Panc1 (cell line): ENCODE results near the gene BPGM. TPM values are rescaled to one million over a fixed set of nuclear protein-coding genes. Genes with fewer than 3 reads are reported as not detected.

Experiments used
- ATAC-seq: fragments of 200-7000 bp; cut with Tn5 transposase; 2 replicates; pipeline ENCODE4 v1.9.1; 2020; ENCODE audit warnings: mild to moderate bottlenecking, moderate library complexity
- BruUV-seq: library from RNA; stranded (reverse); fragments of 400-500 nt; replicated peaks from 2 replicates; lab custom pipeline; 2021; lab: Mats Ljungman, UMichigan
- CTCF ChIA-PET: fragments of 300-600 bp; sonication (Branson Sonifier 250); formaldehyde crosslinking; loops from one replicate; lab custom pipeline; 2022; ENCODE audit warnings: antibody characterized with exemption; lab: Charles Lee
- POLR2A ChIA-PET: fragments of 300-600 bp; sonication (Branson Sonifier 250); formaldehyde crosslinking; loops from one replicate; lab custom pipeline; 2022; ENCODE audit warnings: antibody characterized with exemption; lab: Charles Lee
- DNase-seq: peaks from one replicate; pipeline ENCODE4 v3.0.0-alpha.2; 2010; ENCODE audit warnings: low read depth, low spot score
- H3K27ac ChIP-seq: 2 replicates; pipeline ENCODE4 v1.5.1; 2011; ENCODE audit warnings: mild to moderate bottlenecking, low read length, inconsistent platforms
- H3K27me3 ChIP-seq: fragments of 200-500 bp; sonication (Bioruptor generic); 2 replicates; pipeline ENCODE4 v1.6.0; 2014; ENCODE audit warnings: low read length, inconsistent platforms; ENCODE audit not compliant: control insufficient read depth, insufficient read depth
- H3K36me3 ChIP-seq: fragments of 200-500 bp; sonication (Bioruptor generic); 2 replicates; pipeline ENCODE4 v1.5.1; 2014; ENCODE audit warnings: inconsistent platforms, mild to moderate bottlenecking, low read length, moderate library complexity; ENCODE audit not compliant: control insufficient read depth, insufficient read depth
- H3K4me1 ChIP-seq: 2 replicates; pipeline ENCODE4 v1.5.1; 2011; ENCODE audit warnings: inconsistent platforms, mild to moderate bottlenecking, low read length, moderate library complexity; ENCODE audit not compliant: control insufficient read depth, insufficient read depth
- H3K4me3 ChIP-seq, 2 experiments: 2 replicates each; pipeline ENCODE4 v1.5.1; 2011 to 2012; ENCODE audit warnings: low read depth in 2 of 2, low read length in 2 of 2, mild to moderate bottlenecking in 2 of 2, inconsistent platforms in 1 of 2, moderate library complexity in 1 of 2
- H3K9me3 ChIP-seq: fragments of 200-500 bp; sonication (Bioruptor generic); 2 replicates; pipeline ENCODE4 v1.5.1; 2014; ENCODE audit warnings: low read depth, mild to moderate bottlenecking, inconsistent platforms, low read length, moderate library complexity; ENCODE audit not compliant: control insufficient read depth, insufficient read depth
- CTCF ChIP-seq: fragments of 450-650 bp; IDR thresholded peaks from 2 replicates; pipeline ENCODE4 v1.5.1; 2017; ENCODE audit warnings: mild to moderate bottlenecking
- POLR2AphosphoS5 ChIP-seq: IDR thresholded peaks from 2 replicates; pipeline ENCODE4 v1.6.1; 2012; ENCODE audit warnings: mild to moderate bottlenecking, low read depth, low read length, moderate library complexity
- REST ChIP-seq, 2 experiments: IDR thresholded peaks; 2 replicates each; pipeline ENCODE4 v1.6.1; 2011 to 2012; ENCODE audit warnings: low read depth in 2 of 2, control low read depth in 1 of 2, low read length in 1 of 2, mild to moderate bottlenecking in 1 of 2, moderate library complexity in 1 of 2; ENCODE audit not compliant: insufficient read depth in 1 of 2
- in situ Hi-C: cut with HindIII; loops from 2 replicates; pipeline ENCODE4 v1.10.0; 2016; ENCODE audit warnings: low sequenced_read_pairs, low pct_unique_long_range_greater_than_20kb
- intact Hi-C: fragments of 100-400 bp; cut with micrococcal nuclease; formaldehyde crosslinking; loops from one replicate; pipeline ENCODE4 v1.10.0; 2022; ENCODE audit not compliant: unreplicated experiment
- total RNA-seq: library from RNA; stranded (reverse); gene quantifications from one replicate; pipeline ENCODE4 v1.2.1, GENCODE V29; 2021; ENCODE audit not compliant: unreplicated experiment

BPGM gene
- total RNA-seq, 1 experiment from 2014 or later: 10.7 TPM

GRCh38 chr7:134702366-134703240 lies 56.0 kb downstream of the BPGM start:
- Histone ChIP-seq H3K9me3 (no peaks in the 10 kb centered on the region), H3K27me3 (peaks cover 2% of the 10 kb centered on the region), H3K27ac (no peak overlapping the region), H3K36me3 (no peaks in the 10 kb centered on the region), H3K4me1 (no peaks in the 10 kb centered on the region), H3K4me3 (no peak overlapping the region)
- intact Hi-C loops (loop anchor here (5.0 kb wide), 1 partner anchor 70 kb away; no protein-coding TSS in a partner anchor), in situ Hi-C loops (no loop called here)
- ChIA-PET POLR2A (no interaction called here), CTCF (interaction anchor here (0.6 kb wide), 1 partner anchor 9 kb away, joined by 4 read pairs; no protein-coding TSS in a partner anchor)
- DNase-seq: no peak
- no TSS peak for BruUV-seq
- no peak for ATAC-seq
- TF ChIP-seq CTCF: no peak

DNA sequence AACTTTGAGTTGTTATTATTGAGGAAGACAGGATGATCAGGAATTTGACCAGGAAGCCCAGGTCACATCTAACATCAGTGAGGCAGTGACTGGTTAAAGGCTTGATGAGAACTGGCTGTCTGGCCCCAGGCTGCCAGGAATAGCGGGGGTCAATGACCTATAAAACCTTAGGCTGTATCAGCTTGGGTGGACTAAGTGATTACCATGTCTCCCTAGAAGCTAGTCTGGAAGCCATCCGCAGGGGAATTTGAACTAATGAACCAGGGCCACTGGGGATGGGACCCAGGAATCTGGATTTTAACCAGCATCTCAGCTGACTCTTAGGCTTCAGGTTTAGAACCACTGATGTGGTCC lies 56.6 kb downstream of the BPGM start:
- Histone ChIP-seq H3K4me3 (no peak overlapping the region), H3K27ac (no peak overlapping the region), H3K36me3 (no peaks in the 10 kb centered on the region), H3K4me1 (no peaks in the 10 kb centered on the region), H3K27me3 (peaks cover 2% of the 10 kb centered on the region), H3K9me3 (no peaks in the 10 kb centered on the region)
- POLR2A ChIA-PET: no interaction called here
- DNase-seq: no peak
- CTCF ChIA-PET: no interaction called here
- no peak for TF ChIP-seq REST (IDR thresholded peaks at IDR 0.05; ENCODE audit: insufficient read depth in 1 of 2, low read depth in 2 of 2, low read length in 1 of 2)
- TF ChIP-seq CTCF: no peak
- TF ChIP-seq POLR2AphosphoS5: no peak
- intact Hi-C loops: loop anchor here (5.0 kb wide), 1 partner anchor 71 kb away; no protein-coding TSS in a partner anchor
- no peak for ATAC-seq
- in situ Hi-C loops: no loop called here
- no TSS peak for BruUV-seq
